H1 (cell line): ENCODE results near the gene SLC12A2. TPM values are rescaled to one million over a fixed set of nuclear protein-coding genes. Genes with fewer than 3 reads are reported as not detected.

ENCODE experiments used
- EP300 ChIP-seq, 2 experiments: IDR thresholded peaks; 1 replicate in 1 of 2; 2 replicates in 1 of 2; pipeline ENCODE4 v1.6.1; 2011 to 2012; ENCODE audit warnings: low read depth in 2 of 2, low read length in 2 of 2, mild to moderate bottlenecking in 2 of 2, borderline replicate concordance in 1 of 2, inconsistent platforms in 1 of 2, moderate library complexity in 1 of 2
- KDM4A ChIP-seq: IDR thresholded peaks from one replicate; pipeline ENCODE4 v1.7.1; 2012; ENCODE audit warnings: low read depth, mild to moderate bottlenecking, moderate library complexity, low read length, inconsistent platforms; ENCODE audit not compliant: severe bottlenecking
- POLR2A ChIP-seq, 2 experiments: IDR thresholded peaks; 1 replicate in 1 of 2; 2 replicates in 1 of 2; pipeline ENCODE4 v1.6.1; 2011; ENCODE audit warnings: low read depth in 2 of 2, low read length in 2 of 2, mild to moderate bottlenecking in 2 of 2; ENCODE audit errors: control extremely low read depth in 1 of 2
- RXRA ChIP-seq: IDR thresholded peaks from 2 replicates; pipeline ENCODE4 v1.6.1; 2011; ENCODE audit warnings: low read depth, mild to moderate bottlenecking, low read length, moderate library complexity; ENCODE audit not compliant: insufficient read depth
- SAP30 ChIP-seq: fragments of 300-600 bp; sonication (generic); IDR thresholded peaks from 2 replicates; pipeline ENCODE4 v1.7.1; 2012; ENCODE audit warnings: low read length, moderate library complexity, mild to moderate bottlenecking, inconsistent platforms; ENCODE audit not compliant: insufficient read depth, insufficient replicate concordance
- TBP ChIP-seq: IDR thresholded peaks from 2 replicates; pipeline ENCODE4 v1.6.1; 2011; ENCODE audit warnings: low read depth, low read length, improper control_type of control experiment
- polyA plus RNA-seq, 7 experiments: library from polyadenylated mRNA; depleted of rRNA in 3 of 7; stranded (reverse) in 5 of 7; unstranded in 2 of 7; fragments of >200 nt in 5 of 7; fragments of 200-250 nt in 2 of 7; gene quantifications; 1 replicate in 5 of 7; 2 replicates in 1 of 7; 4 replicates in 1 of 7; pipeline versions ENCODE4 v1.2.1 to v1.2.3, GENCODE V29; 2011 to 2013; ENCODE audit warnings: missing spikeins in 2 of 7, mixed read lengths in 2 of 7
- total RNA-seq: library from RNA; stranded (reverse); fragmentation: NEBNext Ultra II Directional; extraction: Animal tissue kit (Norgen Biotek cat#: 25700); gene quantifications from 2 replicates; pipeline ENCODE4 v1.2.1, GENCODE V29; 2021
- TF ChIP-seq, protein P1 (sequence below): fragments of 300-600 bp; sonication (generic); IDR thresholded peaks from 2 replicates; pipeline ENCODE4 v1.7.1; 2012; ENCODE audit warnings: low read length, moderate library complexity, mild to moderate bottlenecking, inconsistent platforms; ENCODE audit not compliant: insufficient replicate concordance
- TF ChIP-seq, protein P2 (sequence below): IDR thresholded peaks from 2 replicates; pipeline ENCODE4 v1.6.1; 2011; ENCODE audit warnings: low read length, improper control_type of control experiment

Gene SLC12A2
- total and polyA plus RNA-seq, 2 of the 8 experiments (the other 6 are each of a cell fraction or from before 2014, with no cell fraction given), result 2.6 to 16.2 TPM

DNA sequence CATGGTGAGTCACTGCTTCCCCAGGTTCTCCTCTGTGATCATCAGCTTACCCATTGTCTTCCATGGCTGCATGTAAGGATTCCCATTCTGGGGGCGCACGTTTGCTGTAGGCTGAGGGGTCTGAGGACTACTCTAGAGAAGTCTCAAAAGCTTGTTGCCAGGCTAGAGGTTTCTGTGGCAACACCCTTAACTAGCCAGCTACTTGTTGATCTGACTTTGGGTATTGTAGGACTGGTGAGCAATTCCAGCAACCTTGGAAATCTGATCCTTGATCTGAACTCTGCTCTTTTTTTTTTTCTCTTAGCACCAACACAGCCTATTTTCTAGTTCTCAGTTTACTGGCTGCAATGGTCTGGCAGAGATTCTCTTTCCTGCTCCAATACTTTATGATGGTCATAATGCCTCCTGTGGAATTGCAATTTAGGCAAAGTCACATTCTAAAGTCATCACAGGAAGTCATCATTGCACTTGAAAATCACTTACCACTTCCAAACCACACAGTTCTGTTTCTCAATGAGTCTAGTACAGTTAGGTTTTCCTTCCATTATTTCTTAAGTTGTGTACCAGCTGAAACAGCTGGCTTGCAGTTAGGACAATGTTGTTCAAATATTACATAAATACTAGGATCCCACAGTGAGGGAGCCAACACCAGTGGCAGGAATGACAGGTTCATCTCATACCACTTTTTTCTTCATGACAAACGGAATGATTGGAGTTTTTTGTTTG is 110.3 kb downstream of the SLC12A2 start (continued):
- TF ChIP-seq, protein P1, sequence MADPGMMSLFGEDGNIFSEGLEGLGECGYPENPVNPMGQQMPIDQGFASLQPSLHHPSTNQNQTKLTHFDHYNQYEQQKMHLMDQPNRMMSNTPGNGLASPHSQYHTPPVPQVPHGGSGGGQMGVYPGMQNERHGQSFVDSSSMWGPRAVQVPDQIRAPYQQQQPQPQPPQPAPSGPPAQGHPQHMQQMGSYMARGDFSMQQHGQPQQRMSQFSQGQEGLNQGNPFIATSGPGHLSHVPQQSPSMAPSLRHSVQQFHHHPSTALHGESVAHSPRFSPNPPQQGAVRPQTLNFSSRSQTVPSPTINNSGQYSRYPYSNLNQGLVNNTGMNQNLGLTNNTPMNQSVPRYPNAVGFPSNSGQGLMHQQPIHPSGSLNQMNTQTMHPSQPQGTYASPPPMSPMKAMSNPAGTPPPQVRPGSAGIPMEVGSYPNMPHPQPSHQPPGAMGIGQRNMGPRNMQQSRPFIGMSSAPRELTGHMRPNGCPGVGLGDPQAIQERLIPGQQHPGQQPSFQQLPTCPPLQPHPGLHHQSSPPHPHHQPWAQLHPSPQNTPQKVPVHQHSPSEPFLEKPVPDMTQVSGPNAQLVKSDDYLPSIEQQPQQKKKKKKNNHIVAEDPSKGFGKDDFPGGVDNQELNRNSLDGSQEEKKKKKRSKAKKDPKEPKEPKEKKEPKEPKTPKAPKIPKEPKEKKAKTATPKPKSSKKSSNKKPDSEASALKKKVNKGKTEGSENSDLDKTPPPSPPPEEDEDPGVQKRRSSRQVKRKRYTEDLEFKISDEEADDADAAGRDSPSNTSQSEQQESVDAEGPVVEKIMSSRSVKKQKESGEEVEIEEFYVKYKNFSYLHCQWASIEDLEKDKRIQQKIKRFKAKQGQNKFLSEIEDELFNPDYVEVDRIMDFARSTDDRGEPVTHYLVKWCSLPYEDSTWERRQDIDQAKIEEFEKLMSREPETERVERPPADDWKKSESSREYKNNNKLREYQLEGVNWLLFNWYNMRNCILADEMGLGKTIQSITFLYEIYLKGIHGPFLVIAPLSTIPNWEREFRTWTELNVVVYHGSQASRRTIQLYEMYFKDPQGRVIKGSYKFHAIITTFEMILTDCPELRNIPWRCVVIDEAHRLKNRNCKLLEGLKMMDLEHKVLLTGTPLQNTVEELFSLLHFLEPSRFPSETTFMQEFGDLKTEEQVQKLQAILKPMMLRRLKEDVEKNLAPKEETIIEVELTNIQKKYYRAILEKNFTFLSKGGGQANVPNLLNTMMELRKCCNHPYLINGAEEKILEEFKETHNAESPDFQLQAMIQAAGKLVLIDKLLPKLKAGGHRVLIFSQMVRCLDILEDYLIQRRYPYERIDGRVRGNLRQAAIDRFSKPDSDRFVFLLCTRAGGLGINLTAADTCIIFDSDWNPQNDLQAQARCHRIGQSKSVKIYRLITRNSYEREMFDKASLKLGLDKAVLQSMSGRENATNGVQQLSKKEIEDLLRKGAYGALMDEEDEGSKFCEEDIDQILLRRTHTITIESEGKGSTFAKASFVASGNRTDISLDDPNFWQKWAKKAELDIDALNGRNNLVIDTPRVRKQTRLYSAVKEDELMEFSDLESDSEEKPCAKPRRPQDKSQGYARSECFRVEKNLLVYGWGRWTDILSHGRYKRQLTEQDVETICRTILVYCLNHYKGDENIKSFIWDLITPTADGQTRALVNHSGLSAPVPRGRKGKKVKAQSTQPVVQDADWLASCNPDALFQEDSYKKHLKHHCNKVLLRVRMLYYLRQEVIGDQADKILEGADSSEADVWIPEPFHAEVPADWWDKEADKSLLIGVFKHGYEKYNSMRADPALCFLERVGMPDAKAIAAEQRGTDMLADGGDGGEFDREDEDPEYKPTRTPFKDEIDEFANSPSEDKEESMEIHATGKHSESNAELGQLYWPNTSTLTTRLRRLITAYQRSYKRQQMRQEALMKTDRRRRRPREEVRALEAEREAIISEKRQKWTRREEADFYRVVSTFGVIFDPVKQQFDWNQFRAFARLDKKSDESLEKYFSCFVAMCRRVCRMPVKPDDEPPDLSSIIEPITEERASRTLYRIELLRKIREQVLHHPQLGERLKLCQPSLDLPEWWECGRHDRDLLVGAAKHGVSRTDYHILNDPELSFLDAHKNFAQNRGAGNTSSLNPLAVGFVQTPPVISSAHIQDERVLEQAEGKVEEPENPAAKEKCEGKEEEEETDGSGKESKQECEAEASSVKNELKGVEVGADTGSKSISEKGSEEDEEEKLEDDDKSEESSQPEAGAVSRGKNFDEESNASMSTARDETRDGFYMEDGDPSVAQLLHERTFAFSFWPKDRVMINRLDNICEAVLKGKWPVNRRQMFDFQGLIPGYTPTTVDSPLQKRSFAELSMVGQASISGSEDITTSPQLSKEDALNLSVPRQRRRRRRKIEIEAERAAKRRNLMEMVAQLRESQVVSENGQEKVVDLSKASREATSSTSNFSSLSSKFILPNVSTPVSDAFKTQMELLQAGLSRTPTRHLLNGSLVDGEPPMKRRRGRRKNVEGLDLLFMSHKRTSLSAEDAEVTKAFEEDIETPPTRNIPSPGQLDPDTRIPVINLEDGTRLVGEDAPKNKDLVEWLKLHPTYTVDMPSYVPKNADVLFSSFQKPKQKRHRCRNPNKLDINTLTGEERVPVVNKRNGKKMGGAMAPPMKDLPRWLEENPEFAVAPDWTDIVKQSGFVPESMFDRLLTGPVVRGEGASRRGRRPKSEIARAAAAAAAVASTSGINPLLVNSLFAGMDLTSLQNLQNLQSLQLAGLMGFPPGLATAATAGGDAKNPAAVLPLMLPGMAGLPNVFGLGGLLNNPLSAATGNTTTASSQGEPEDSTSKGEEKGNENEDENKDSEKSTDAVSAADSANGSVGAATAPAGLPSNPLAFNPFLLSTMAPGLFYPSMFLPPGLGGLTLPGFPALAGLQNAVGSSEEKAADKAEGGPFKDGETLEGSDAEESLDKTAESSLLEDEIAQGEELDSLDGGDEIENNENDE, result no peak
- TF ChIP-seq EP300 (IDR thresholded peaks at IDR 0.05; ENCODE audit: borderline replicate concordance in 1 of 2, low read depth in 2 of 2, low read length in 2 of 2) (no peak), POLR2A (IDR thresholded peaks at IDR 0.05; ENCODE audit: control extremely low read depth in 1 of 2, low read depth in 2 of 2, low read length in 2 of 2) (no peak), KDM4A (no peak), TBP (no peak), RXRA (no peak), SAP30 (no peak)
- TF ChIP-seq, protein P2, sequence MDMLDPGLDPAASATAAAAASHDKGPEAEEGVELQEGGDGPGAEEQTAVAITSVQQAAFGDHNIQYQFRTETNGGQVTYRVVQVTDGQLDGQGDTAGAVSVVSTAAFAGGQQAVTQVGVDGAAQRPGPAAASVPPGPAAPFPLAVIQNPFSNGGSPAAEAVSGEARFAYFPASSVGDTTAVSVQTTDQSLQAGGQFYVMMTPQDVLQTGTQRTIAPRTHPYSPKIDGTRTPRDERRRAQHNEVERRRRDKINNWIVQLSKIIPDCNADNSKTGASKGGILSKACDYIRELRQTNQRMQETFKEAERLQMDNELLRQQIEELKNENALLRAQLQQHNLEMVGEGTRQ, result no peak
